Activated naive CD8-positive, alpha-beta T cell treated with anti-CD3 and anti-CD28 coated beads for 36 hours (primary cell): Measurements from ENCODE around the gene CCDC80. TPM values are rescaled to one million over a fixed set of nuclear protein-coding genes. Genes with fewer than 3 reads are reported as not detected.

ENCODE experiments used
- DNase-seq: peaks from one replicate; pipeline ENCODE4 v3.0.0; 2021
- H3K27ac Mint-ChIP-seq: one replicate; pipeline ENCODE4 v1.8.0; 2022; ENCODE audit warnings: mild to moderate bottlenecking, moderate library complexity, mixed read lengths
- H3K27me3 Mint-ChIP-seq: one replicate; pipeline ENCODE4 v1.8.0; 2022; ENCODE audit warnings: mild to moderate bottlenecking, mixed read lengths
- H3K36me3 Mint-ChIP-seq: one replicate; pipeline ENCODE4 v1.8.0; 2021; ENCODE audit warnings: mild to moderate bottlenecking, mixed read lengths
- H3K4me1 Mint-ChIP-seq: one replicate; pipeline ENCODE4 v1.8.0; 2021; ENCODE audit warnings: mixed read lengths
- H3K4me3 Mint-ChIP-seq: one replicate; pipeline ENCODE4 v1.8.0; 2022; ENCODE audit warnings: mild to moderate bottlenecking, moderate library complexity, mixed read lengths
- H3K9me3 Mint-ChIP-seq: one replicate; pipeline ENCODE4 v1.8.0; 2022; ENCODE audit warnings: mixed read lengths
- total RNA-seq, 2 experiments: library from RNA; stranded (reverse); gene quantifications; one replicate each; pipeline ENCODE4 v1.2.3, GENCODE V29; 2021

Gene CCDC80
- total RNA-seq, 2 experiments from 2014 or later = not detected

DNA sequence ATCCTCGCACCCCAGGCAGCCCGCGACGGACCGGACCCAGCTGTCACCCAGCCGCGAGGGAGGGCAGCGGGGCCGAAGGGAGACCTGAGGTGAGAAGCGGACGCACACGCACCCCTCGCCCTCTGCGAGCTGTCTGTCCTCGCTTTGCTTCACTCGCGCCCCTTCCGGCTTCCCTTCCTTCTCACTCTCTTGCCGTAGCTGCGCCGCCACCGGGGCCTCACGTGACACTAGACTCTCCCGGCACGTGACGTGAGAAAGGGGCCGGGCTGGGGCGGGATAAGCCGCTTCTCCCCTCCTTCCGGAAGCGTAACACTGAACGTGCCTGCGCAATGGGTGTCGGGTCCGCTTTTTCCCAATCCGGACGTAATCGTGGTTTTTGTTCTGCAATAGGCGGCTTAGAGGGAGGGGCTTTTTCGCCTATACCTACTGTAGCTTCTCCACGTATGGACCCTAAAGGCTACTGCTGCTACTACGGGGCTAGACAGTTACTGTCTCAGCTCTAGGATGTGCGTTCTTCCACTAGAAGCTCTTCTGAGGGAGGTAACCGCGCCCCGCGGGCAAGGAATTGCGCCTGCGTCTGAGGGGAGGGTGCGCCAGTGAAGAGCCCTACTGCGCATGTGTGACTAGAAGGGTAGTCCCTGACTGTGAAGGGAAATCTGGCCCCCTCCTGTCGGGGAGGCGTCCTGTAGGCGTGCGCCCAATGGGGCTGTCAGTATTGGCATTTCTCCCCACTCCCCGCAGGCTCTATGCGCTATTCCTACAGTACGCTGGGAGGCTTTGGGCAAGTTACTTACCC is 79.0 kb downstream of the CCDC80 start, which contains the start of the genes ATG3 and SLC35A5:
Gene ATG3 (minus strand): TSS at position 229 of the 796 bp plus-strand sequence. CDS start 434 bp downstream, outside the sequence.
Gene SLC35A5 (plus strand): TSS at position 312 of the 796 bp plus-strand sequence. CDS start 1,359 bp downstream, outside the sequence.
- Mint-ChIP-seq H3K36me3 (peaks cover 22% of the 10 kb centered on the region), H3K27ac (peak within 1 kb of the TSS; percentile 96), H3K4me1 (peaks cover 32% of the 10 kb centered on the region), H3K27me3 (no peaks in the 10 kb centered on the region), H3K9me3 (no peaks in the 10 kb centered on the region), H3K4me3 (peak within 1 kb of the TSS; percentile 90)
- peak; percentile 96 for DNase-seq

GRCh38 chr3:112561484-112561733 is 79.5 kb downstream of the CCDC80 start:
- Mint-ChIP-seq H3K4me1 (peaks cover 32% of the 10 kb centered on the region), H3K27ac (peak overlapping the region; percentile 91), H3K36me3 (peaks cover 22% of the 10 kb centered on the region), H3K4me3 (peak overlapping the region; percentile 90), H3K27me3 (no peaks in the 10 kb centered on the region), H3K9me3 (no peaks in the 10 kb centered on the region)
- DNase-seq = no peak

DNA sequence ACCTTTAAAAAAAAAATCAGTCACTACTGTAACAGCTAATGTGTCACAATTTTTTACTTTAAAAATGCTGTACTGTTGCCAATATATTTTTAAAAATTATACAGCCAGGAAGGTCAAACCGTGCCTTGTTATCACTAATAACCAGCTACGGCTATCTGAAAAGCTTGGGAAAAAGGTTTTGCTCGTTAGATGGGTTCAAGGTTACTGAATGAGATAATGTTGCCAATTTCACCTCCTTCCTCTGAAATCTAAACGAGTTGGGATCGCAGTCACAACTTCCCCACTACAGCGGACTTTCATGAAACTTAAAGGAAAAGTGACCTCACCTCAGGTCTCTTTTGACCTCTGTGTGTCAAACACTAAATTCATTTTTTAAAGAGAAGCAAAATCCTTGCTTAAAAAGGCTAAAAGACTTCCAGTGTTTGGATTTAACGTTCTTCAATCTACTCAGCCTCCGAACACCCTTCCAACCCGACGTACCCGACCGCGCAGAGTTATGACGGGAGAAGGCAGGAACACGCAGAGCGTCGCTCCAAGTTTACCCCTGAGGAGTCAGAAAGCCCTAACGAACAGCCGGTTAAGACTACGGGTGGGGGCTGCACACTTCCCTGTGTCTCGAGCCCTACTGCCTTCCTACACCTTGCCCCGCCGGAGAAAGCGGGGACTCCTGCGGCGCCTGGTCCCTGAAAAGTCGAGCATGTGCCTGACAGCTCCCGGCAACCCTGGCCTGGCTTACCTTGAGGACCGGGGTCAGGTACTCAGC is 80.0 kb downstream of the CCDC80 start:
- Mint-ChIP-seq H3K36me3 (peaks cover 24% of the 10 kb centered on the region), H3K27me3 (no peaks in the 10 kb centered on the region), H3K9me3 (no peaks in the 10 kb centered on the region), H3K27ac (peak overlapping the region; percentile 91), H3K4me3 (peak overlapping the region; percentile 90), H3K4me1 (peaks cover 32% of the 10 kb centered on the region)
- peak; percentile 78 for DNase-seq

DNA sequence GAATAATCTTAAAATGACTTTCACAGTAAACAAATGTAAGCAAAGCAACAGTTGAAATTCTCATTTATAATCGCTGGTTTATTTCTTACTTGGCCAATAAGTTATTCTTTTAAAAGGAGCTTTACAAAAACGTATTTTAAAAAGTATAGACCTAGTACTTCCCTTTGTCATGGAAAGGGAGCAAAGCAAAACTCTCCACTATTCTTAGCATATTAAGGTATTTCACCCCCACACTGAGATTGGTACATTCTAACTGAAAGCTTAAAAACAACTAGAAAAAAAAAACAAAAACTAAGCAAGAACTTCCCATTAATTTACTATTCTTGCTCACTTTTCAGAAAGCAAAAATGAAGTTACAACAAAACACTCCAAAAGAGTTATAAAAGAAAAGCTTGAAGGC is 80.6 kb downstream of the CCDC80 start:
- Mint-ChIP-seq H3K27ac (no peak overlapping the region), H3K36me3 (peaks cover 27% of the 10 kb centered on the region), H3K9me3 (no peaks in the 10 kb centered on the region), H3K4me3 (peak overlapping the region; percentile 90), H3K27me3 (no peaks in the 10 kb centered on the region), H3K4me1 (peaks cover 38% of the 10 kb centered on the region)
- DNase-seq = no peak

DNA sequence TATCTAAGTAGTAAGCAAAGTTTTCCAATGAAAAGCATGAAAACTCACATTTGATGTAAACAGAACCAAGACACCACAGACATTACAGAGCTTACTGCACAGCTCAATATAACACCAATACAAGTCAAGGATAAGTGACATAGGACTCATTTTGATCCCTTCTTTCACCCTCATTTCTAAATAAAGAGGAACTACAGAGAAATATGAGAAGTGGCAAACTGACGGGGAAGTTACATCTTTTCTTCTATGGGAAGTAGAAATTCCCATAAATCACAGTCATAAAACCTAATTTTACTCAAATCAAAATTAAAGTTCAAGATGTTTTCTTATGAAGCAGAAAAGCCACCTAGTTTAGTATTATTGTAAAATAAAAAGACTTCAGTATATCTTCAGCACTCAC is 83.0 kb downstream of the CCDC80 start:
- Mint-ChIP-seq H3K36me3 (peaks cover 34% of the 10 kb centered on the region), H3K4me3 (no peak overlapping the region), H3K4me1 (peaks cover 35% of the 10 kb centered on the region), H3K27me3 (no peaks in the 10 kb centered on the region), H3K9me3 (no peaks in the 10 kb centered on the region), H3K27ac (no peak overlapping the region)
- no peak for DNase-seq

DNA sequence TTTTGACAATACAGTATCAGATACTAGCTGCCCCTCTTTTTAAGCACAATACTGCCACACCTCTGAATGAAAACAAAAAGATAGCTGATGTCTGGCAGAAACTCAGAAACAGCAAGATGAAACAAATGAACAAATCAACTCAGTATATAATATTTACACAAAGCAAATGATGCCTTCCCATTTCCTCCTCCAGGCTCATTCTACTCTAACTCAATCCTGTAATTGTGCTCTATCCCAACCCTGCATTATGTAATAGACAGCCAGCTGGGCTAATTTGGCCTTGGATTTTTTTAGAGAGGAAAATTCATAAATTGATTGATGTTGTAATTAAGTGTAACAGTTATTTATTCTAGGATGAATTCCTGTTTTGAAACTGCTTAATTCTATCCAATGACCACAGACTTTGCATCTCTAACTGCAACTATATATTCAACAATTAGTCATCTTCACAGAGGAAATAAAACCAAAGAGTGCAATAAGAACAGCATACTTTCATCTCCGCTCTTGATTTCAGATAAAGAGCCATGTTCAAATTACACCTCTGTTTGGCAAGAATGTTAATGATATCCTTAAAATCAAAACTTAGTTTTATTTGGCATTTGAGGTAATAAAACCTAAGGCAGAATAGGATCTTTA is 85.3 kb downstream of the CCDC80 start:
- Mint-ChIP-seq H3K9me3 (no peaks in the 10 kb centered on the region), H3K27me3 (no peaks in the 10 kb centered on the region), H3K27ac (no peak overlapping the region), H3K36me3 (peaks cover 37% of the 10 kb centered on the region), H3K4me1 (peaks cover 39% of the 10 kb centered on the region), H3K4me3 (no peak overlapping the region)
- no peak for DNase-seq

DNA sequence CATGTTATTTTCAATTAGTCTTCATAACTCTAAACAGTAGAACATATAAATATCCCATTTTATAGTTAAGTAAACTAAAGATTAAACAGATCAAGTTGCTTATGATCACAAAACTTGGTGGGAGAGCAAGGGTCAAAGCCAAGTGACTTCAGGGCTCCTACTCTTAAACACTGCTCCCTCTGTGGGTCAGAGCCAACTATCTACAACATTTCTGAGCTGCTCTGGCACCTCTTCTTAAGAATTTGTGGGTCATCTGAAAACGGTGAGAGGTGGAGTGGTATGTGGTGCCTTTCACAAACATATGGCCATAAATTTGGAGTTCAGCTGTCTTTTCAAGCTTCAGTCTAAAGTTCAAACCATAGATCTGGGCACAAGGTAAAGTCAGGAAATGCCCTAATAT is 90.1 kb downstream of the CCDC80 start:
- Mint-ChIP-seq H3K36me3 (peaks cover 31% of the 10 kb centered on the region), H3K27me3 (no peaks in the 10 kb centered on the region), H3K4me1 (peaks cover 22% of the 10 kb centered on the region)

More for the DNA sequence above, 90.1 kb downstream of the CCDC80 start:
- no peak overlapping the region for H3K27ac Mint-ChIP-seq
- no peak for DNase-seq
- H3K4me3 Mint-ChIP-seq = no peak overlapping the region
- no peaks in the 10 kb centered on the region for H3K9me3 Mint-ChIP-seq

Other genes starting within 250 kb of the CCDC80 start
- gene BTLA, start 141.7 kb downstream of the CCDC80 start, total RNA-seq = 10 to 100 TPM; 34.1 to 41.2 TPM
- 10 to 100 TPM; 76.8 to 76.9 TPM for gene ATG3, start 79.2 kb downstream of the CCDC80 start, total RNA-seq
- 10 to 100 TPM; 15.2 to 17.4 TPM for gene SLC35A5, start 79.1 kb downstream of the CCDC80 start, total RNA-seq
- not detected for gene CD200R1L, start 205.7 kb upstream of the CCDC80 start, total RNA-seq